GM19468 (cell line): ENCODE data around the gene TP53I11.

Experiments
- ATAC-seq: cut with Tn5 transposase; IDR thresholded peaks from one replicate; pipeline ENCODE4 v1.9.1; 2021; ENCODE audit warnings: mild to moderate bottlenecking, moderate library complexity, moderate number of reproducible peaks; ENCODE audit not compliant: unreplicated experiment; ENCODE audit errors: extremely low read depth

The TP53I11 gene

GRCh38 chr11:44950625-44951476 lies at the start of gene TP53I11:
TSS of gene TP53I11 (minus strand) at chr11:44950883. CDS start at chr11:44938335, 12,548 bp downstream.
- ATAC-seq: no peak

GRCh38 chr11:44999068-44999467 lies 48.4 kb upstream of the TP53I11 start:
- no peak for ATAC-seq

- no peak for ATAC-seq
Measured at GRCh38 chr11:44998051-44998450, 47.4 kb upstream of the TP53I11 start.

- no peak for ATAC-seq
Measured at GRCh38 chr11:44997566-44997965, 46.9 kb upstream of the TP53I11 start.

- ATAC-seq: no peak
Measured at GRCh38 chr11:44994753-44995152, 44.1 kb upstream of the TP53I11 start.

- no peak for ATAC-seq
Measured at GRCh38 chr11:44993971-44994704, 43.5 kb upstream of the TP53I11 start.

- ATAC-seq: no peak
Measured at GRCh38 chr11:44992774-44993173, 42.1 kb upstream of the TP53I11 start.

GRCh38 chr11:44992181-44992582 lies 41.5 kb upstream of the TP53I11 start:
- no peak for ATAC-seq

- no peak for ATAC-seq
Measured at GRCh38 chr11:44990665-44991064, 40.0 kb upstream of the TP53I11 start.

- no peak for ATAC-seq
Measured at GRCh38 chr11:44989831-44990566, 39.3 kb upstream of the TP53I11 start.

- no peak for ATAC-seq
Measured at GRCh38 chr11:44988981-44989635, 38.4 kb upstream of the TP53I11 start.

- ATAC-seq: no peak
Measured at GRCh38 chr11:44988111-44988510, 37.4 kb upstream of the TP53I11 start.

GRCh38 chr11:44987506-44987905 lies 36.8 kb upstream of the TP53I11 start:
- ATAC-seq: no peak

GRCh38 chr11:44986315-44986714 lies 35.6 kb upstream of the TP53I11 start:
- no peak for ATAC-seq

- ATAC-seq: no peak
Measured at GRCh38 chr11:44985721-44986120, 35.0 kb upstream of the TP53I11 start.

GRCh38 chr11:44983786-44984185 lies 33.1 kb upstream of the TP53I11 start:
- no peak for ATAC-seq

GRCh38 chr11:44982496-44983062 lies 31.9 kb upstream of the TP53I11 start:
- no peak for ATAC-seq

- ATAC-seq: no peak
Measured at GRCh38 chr11:44980533-44981427, 30.1 kb upstream of the TP53I11 start.
